Natural killer cell (primary cell): ENCODE results near the gene DCTN1. TPM values are rescaled to one million over a fixed set of nuclear protein-coding genes. Genes with fewer than 3 reads are reported as not detected.

Source experiments
- ATAC-seq, 3 donors: fragments of 150-1000 bp in 2 of 3; fragments of 200-7000 bp in 1 of 3; cut with Tn5 transposase; 1 replicate in 1 of 3; 2 replicates in 2 of 3; pipeline ENCODE4 v1.10.0; 2021; ENCODE audit warnings: mild to moderate bottlenecking in 2 of 3, moderate library complexity in 2 of 3
- DNase-seq, 2 donors: peaks; one replicate each; pipeline versions ENCODE4 v3.0.0 to v3.0.0-alpha.2; 2013 to 2021; ENCODE audit warnings: mixed read lengths in 1 of 2
- H3K27ac ChIP-seq: one replicate; pipeline ENCODE4 v1.5.1; 2013; ENCODE audit warnings: mild to moderate bottlenecking, low read length
- H3K27me3 ChIP-seq: one replicate; pipeline ENCODE4 v1.6.1; 2013; ENCODE audit warnings: low read length; ENCODE audit not compliant: control insufficient read depth, insufficient read depth
- H3K36me3 ChIP-seq: one replicate; pipeline ENCODE4 v1.6.1; 2013; ENCODE audit warnings: low read length; ENCODE audit not compliant: control insufficient read depth, insufficient read depth
- H3K4me1 ChIP-seq: one replicate; pipeline ENCODE4 v1.6.1; 2013; ENCODE audit warnings: low read length; ENCODE audit not compliant: control insufficient read depth, insufficient read depth
- H3K4me3 ChIP-seq: one replicate; pipeline ENCODE4 v1.5.1; 2013; ENCODE audit warnings: low read length
- H3K9me3 ChIP-seq: one replicate; pipeline ENCODE4 v1.6.1; 2013; ENCODE audit warnings: low read length; ENCODE audit not compliant: control insufficient read depth, insufficient read depth
- H3K27ac Mint-ChIP-seq, 2 donors: one replicate each; pipeline ENCODE4 v1.8.0; 2022; ENCODE audit warnings: mild to moderate bottlenecking in 2 of 2, mixed read lengths in 2 of 2, moderate library complexity in 1 of 2
- H3K27me3 Mint-ChIP-seq, 2 donors: one replicate each; pipeline ENCODE4 v1.8.0; 2022; ENCODE audit warnings: low read depth in 2 of 2, mixed read lengths in 2 of 2
- H3K36me3 Mint-ChIP-seq: one replicate; pipeline ENCODE4 v1.8.0; 2022; ENCODE audit warnings: mixed read lengths
- H3K4me1 Mint-ChIP-seq, 2 donors: one replicate each; pipeline ENCODE4 v1.8.0; 2022; ENCODE audit warnings: mixed read lengths in 2 of 2
- H3K4me3 Mint-ChIP-seq: one replicate; pipeline ENCODE4 v1.8.0; 2022; ENCODE audit warnings: mild to moderate bottlenecking, moderate library complexity, mixed read lengths
- H3K9me3 Mint-ChIP-seq, 2 donors: one replicate each; pipeline ENCODE4 v1.8.0; 2022; ENCODE audit warnings: mixed read lengths in 2 of 2
- WGBS: methylation state at CpG from one replicate; pipeline ENCODE4 v1.1.7; 2013; ENCODE audit warnings: missing lambda C conversion rate; ENCODE audit not compliant: insufficient coverage; 5-methylcytosine and 5-hydroxymethylcytosine counted together
- intact Hi-C: fragments of 100-400 bp; cut with micrococcal nuclease; formaldehyde crosslinking; loops from one replicate; pipeline ENCODE4 v1.14.2; 2022
- total RNA-seq, 4 donors: library from RNA; stranded (reverse); fragments of 120-200 nt in 1 of 4; gene quantifications; one replicate each; pipeline versions ENCODE4 v1.2.3 to v1.2.4, GENCODE V29; 2013 to 2022
- TF ChIP-seq, protein P1 (sequence below): fragments of 200-600 bp; IDR thresholded peaks from one replicate; pipeline ENCODE4 v1.8.0; 2022; ENCODE audit warnings: antibody characterized with exemption

Gene DCTN1
- total RNA-seq, 3 donors from 2014 or later (not counting 1 experiment from before 2014, with no cell fraction given), result 103 to 116 (median 116) TPM

DNA sequence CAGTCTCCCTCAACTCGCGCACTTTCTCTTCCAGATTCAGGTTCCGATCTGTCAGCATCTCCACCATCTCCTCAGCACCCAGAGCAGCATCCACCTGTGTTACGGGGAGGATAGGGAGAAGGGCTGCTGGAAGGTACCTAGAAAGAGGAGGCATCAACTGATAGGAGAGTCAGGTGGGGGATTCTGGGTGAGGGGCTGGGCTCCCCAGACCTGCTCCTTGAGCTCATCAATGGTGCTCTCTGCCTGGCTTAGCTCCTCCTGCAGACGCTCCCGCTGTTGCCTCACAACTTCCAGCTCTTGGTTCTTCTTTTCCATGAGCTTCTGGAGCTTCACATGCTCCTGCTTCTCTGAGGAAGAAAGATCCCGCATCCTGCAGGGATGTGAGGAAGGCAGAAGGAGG lies 10.1 kb downstream of the DCTN1 start:
- Histone ChIP-seq H3K36me3 (peaks cover 66% of the 10 kb centered on the region), H3K27me3 (no peaks in the 10 kb centered on the region), H3K9me3 (no peaks in the 10 kb centered on the region), H3K4me1 (no peaks in the 10 kb centered on the region), H3K27ac (no peak overlapping the region), H3K4me3 (no peak overlapping the region)
- TF ChIP-seq, protein P1, sequence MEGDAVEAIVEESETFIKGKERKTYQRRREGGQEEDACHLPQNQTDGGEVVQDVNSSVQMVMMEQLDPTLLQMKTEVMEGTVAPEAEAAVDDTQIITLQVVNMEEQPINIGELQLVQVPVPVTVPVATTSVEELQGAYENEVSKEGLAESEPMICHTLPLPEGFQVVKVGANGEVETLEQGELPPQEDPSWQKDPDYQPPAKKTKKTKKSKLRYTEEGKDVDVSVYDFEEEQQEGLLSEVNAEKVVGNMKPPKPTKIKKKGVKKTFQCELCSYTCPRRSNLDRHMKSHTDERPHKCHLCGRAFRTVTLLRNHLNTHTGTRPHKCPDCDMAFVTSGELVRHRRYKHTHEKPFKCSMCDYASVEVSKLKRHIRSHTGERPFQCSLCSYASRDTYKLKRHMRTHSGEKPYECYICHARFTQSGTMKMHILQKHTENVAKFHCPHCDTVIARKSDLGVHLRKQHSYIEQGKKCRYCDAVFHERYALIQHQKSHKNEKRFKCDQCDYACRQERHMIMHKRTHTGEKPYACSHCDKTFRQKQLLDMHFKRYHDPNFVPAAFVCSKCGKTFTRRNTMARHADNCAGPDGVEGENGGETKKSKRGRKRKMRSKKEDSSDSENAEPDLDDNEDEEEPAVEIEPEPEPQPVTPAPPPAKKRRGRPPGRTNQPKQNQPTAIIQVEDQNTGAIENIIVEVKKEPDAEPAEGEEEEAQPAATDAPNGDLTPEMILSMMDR, result no peak
- H3K4me3 Mint-ChIP-seq, result no peak overlapping the region
- 100% methylated on average over 6 of the region's 7 CpGs for WGBS
- H3K27me3 Mint-ChIP-seq, result no peaks in the 10 kb centered on the region
- ATAC-seq (no peak), DNase-seq (no peak)
- H3K9me3 Mint-ChIP-seq, result no peaks in the 10 kb centered on the region
- no peak overlapping the region for H3K27ac Mint-ChIP-seq
- intact Hi-C loops, result loop anchor here (5.0 kb wide), 1 partner anchor 693 kb away; no protein-coding TSS in a partner anchor
- peaks cover 21% of the 10 kb centered on the region for H3K36me3 Mint-ChIP-seq
- H3K4me1 Mint-ChIP-seq, result peaks cover 6 to 11% of the 10 kb centered on the region in 2 donors

DNA sequence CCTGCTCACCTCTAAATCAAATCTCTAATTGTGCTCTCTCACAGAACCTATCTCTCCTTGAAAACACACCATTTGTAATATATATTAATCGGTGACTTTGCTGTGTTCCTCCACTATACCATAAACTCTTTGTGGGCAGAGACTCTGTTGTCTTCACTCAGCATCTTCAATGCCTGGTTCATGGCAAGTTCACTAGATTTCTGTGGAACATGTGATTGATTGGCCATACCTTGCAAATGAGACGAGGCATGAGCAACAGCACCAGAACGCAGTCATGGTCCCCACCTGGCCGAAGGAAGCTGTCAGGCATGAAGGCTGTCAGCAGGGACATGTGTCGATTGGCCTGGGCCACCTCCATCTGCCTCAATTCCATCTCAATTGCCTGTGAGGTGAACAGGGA lies 11.6 kb downstream of the DCTN1 start:
- peaks cover 21% of the 10 kb centered on the region for H3K36me3 Mint-ChIP-seq
- no peak overlapping the region for H3K27ac ChIP-seq
- H3K4me3 Mint-ChIP-seq, result no peak overlapping the region
- no peaks in the 10 kb centered on the region for H3K27me3 ChIP-seq
- WGBS, result 97% methylated on average over 5 of the region's 5 CpGs
- TF ChIP-seq, protein P1, result no peak
- H3K27me3 Mint-ChIP-seq, result no peaks in the 10 kb centered on the region
- no peak overlapping the region for H3K4me3 ChIP-seq
- no peaks in the 10 kb centered on the region for H3K4me1 ChIP-seq
- ATAC-seq (no peak), DNase-seq (no peak)
- peaks cover 6% of the 10 kb centered on the region in 2 donors for H3K4me1 Mint-ChIP-seq
- intact Hi-C loops, result no loop called here
- no peak overlapping the region for H3K27ac Mint-ChIP-seq
- peaks cover 79% of the 10 kb centered on the region for H3K36me3 ChIP-seq
- H3K9me3 ChIP-seq, result no peaks in the 10 kb centered on the region
- no peaks in the 10 kb centered on the region for H3K9me3 Mint-ChIP-seq

DNA sequence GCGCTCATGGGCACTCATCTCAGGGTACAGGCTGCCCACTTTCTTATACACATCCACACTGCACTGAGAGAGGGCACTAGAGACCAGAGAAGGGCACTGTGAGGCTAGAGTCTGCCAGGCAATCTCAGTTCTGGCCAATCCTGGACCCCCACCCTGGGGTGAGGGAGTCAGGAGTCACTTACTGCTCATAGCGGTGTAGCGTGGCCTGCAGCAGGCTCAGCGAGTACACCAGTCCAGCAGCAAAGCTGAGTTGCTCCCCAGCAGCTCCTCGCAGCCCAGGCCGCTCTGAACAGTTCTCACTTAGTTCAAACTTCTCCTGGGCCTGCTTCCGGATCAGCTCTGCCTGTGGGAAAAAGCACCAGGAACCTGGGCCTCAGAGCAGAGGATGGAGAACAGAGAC lies 12.3 kb downstream of the DCTN1 start:
- Mint-ChIP-seq H3K27ac (no peak overlapping the region), H3K4me1 (peaks cover 5 to 6% of the 10 kb centered on the region in 2 donors), H3K36me3 (peaks cover 21% of the 10 kb centered on the region), H3K27me3 (no peaks in the 10 kb centered on the region), H3K4me3 (no peak overlapping the region), H3K9me3 (no peaks in the 10 kb centered on the region)
- ATAC-seq (no peak), DNase-seq (no peak)
- intact Hi-C loops, result no loop called here
- no peak overlapping the region for H3K4me3 ChIP-seq
- no peak overlapping the region for H3K27ac ChIP-seq
- WGBS, result 100% methylated on average over 7 of the region's 7 CpGs
- TF ChIP-seq, protein P1, result no peak
- H3K9me3 ChIP-seq, result no peaks in the 10 kb centered on the region
- no peaks in the 10 kb centered on the region for H3K27me3 ChIP-seq
- H3K4me1 ChIP-seq, result no peaks in the 10 kb centered on the region
- H3K36me3 ChIP-seq, result peaks cover 86% of the 10 kb centered on the region

DNA sequence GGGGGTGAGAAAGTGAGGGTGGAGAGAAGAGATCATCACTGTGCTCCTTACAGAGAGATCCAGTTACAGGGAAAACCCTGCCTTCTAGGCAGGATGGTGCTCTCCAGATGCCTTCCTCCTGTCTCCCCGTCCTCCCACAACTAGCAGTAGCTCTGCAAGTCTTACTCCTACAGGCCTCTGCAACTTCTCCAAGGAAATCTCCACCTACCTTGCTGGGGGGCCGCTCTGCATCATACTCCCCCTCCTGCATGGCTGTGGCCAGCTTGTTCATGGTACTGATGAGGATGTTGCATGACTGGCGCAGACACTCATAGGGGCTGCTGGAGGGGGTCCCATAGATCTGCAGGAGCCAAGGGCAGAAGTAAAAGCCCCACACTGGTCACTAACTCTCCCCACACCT lies 14.1 kb downstream of the DCTN1 start:
- WGBS, result 96% methylated on average over 3 of the region's 3 CpGs
- Histone ChIP-seq H3K4me3 (no peak overlapping the region), H3K27me3 (no peaks in the 10 kb centered on the region), H3K9me3 (no peaks in the 10 kb centered on the region), H3K27ac (no peak overlapping the region), H3K4me1 (no peaks in the 10 kb centered on the region), H3K36me3 (peaks cover 96% of the 10 kb centered on the region)
- Mint-ChIP-seq H3K27me3 (no peaks in the 10 kb centered on the region), H3K36me3 (peaks cover 18% of the 10 kb centered on the region), H3K27ac (no peak overlapping the region), H3K9me3 (no peaks in the 10 kb centered on the region), H3K4me1 (no peaks in the 10 kb centered on the region), H3K4me3 (no peak overlapping the region)
- TF ChIP-seq, protein P1, result no peak
- ATAC-seq (no peak), DNase-seq (no peak)
- intact Hi-C loops, result no loop called here
